HG03135 (cell line): ENCODE measurements around the gene UNC5A.

Experiments
- ATAC-seq: cut with Tn5 transposase; IDR thresholded peaks from one replicate; pipeline ENCODE4 v1.9.1; 2021; ENCODE audit warnings: mild to moderate bottlenecking, moderate library complexity; ENCODE audit not compliant: unreplicated experiment

The UNC5A gene

DNA sequence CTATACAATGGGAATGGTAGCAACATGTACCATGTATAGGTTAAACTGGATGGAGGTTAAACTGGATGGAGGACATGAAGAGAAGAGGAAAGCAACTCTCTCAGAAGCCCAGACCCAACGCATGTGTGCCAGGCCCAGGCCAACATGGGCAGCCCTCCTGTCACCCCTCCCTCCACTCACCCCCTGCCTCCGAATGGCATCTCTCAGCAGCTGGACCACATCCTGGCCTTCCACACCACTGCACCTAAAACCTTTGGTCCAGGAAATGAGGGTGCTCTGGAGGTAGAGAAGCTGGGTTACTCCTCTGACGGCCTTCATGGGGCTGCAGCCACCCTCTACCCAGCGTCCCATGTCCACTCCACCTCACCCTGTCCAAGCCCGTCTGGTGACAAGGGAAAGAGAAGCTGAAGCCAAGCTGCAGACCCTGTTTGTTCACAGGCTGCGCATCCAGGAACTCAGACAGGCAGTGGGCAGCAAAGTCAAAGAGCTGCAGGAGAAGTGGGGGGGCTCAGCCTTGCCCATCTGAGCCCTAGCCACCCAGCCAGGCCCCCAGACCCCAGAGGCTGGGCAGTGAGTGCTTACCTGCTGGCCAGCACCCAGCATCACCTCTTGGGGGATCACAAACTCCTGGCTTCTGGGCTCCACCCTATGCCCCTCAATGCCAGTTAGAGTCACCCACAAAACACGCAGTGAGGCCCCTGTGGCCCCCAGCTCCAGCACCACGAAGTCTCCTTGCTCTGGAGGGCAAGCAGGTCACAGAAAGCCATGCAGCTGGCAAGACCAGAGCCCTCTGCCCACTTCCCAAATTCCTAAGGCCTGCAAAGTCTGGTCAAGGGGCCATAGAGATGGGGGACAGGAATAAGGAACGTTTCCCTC lies 80.3 kb downstream of the UNC5A start:
- no peak for ATAC-seq

DNA sequence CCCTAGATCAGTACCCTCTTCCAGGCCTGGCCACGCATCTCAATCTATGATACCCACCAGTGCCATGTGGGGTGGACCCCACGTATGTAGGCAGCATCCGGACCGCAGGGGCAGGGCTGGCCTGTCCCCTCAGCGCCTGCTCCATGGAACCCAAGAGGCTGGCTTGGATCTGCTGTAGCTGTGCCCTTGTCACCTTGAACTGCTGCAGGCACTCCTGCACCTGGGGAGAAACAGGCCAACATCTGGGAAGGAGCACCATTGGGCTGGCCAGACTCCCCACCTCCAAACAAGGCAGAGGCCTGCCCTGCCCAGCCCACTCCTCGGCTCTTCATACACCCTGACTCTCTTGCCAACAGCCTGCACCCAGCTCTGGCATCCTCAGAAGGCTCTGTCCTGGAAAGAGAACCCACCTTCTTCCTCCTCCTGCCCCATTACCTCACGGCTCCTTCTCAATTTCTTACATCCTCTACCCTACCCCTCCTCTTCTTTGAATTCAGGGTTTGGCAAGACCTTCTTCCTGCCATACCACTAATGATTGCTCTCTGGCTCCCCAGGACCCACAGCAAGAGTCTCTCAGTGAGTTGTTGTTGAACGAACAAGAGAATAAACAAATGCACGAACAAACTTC lies 81.1 kb downstream of the UNC5A start:
- ATAC-seq, result no peak

DNA sequence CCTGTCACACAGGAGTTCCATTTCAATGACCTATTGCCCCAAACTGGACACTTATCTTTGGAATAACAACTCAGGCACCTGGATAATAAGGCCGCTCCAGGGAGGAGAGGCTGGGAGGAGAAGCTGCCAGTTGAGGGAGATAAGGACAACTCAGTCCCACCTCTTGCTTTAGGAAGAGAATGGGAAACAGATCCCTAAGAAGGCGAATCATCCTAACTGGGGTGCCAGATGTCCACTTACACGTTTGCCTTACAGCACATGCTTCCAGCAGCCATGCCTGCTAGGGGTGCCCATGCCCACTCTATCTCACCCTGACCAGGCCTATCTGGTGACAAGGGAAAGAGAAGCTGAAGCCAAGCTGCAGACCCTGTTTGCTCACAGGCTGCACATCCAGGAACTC lies 82.3 kb downstream of the UNC5A start:
- ATAC-seq, result no peak

GRCh38 chr5:176894298-176894697 lies 83.9 kb downstream of the UNC5A start:
- no peak for ATAC-seq

DNA sequence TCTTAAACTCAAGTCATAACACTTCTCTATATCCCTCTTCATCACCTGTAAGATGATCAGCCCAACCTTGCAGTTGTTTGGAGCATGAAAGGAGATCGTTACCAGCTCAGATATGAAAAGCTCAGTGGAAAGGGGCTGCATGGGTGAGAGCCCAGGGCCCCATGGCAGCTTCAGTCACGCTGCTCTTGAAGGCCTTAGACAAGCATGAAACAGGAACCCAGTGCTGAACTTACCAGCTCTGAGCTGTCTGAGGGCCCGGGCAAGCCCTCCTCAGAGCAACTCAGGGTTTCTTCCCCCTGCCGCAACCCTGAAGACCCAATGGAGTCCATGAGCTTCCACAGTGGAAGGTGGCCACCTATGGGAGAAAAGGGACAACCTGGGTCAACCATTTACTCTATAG lies 85.5 kb downstream of the UNC5A start:
- ATAC-seq, result no peak

DNA sequence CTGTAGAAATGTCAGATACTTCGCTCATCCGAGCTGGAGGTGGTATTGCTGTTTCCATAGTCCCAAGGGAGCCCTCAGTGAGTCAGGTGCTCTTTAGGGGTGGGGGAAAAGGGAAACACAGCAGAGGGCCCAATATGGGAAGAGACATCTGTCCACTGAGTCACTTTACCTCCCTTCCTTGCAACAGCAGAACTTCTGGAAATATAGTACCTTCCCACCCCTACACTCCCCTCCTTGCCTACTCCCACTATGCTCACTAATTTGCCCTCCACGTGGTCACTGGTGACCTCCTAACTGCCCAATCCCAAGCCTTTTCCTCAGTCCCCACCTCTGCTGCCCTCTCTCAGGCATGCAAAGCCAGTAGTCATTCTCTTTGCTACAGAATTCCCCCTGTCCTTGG lies 86.9 kb downstream of the UNC5A start:
- ATAC-seq, result no peak

- ATAC-seq, result no peak
Measured at GRCh38 chr5:176899296-176899891, 89.0 kb downstream of the UNC5A start, which contains the start of gene HK3. Gene HK3, minus strand, starts transcription at chr5:176899346. Its CDS starts 3,187 bp downstream, at chr5:176896159.

GRCh38 chr5:176899946-176900779 lies 89.8 kb downstream of the UNC5A start:
- ATAC-seq, result no peak

DNA sequence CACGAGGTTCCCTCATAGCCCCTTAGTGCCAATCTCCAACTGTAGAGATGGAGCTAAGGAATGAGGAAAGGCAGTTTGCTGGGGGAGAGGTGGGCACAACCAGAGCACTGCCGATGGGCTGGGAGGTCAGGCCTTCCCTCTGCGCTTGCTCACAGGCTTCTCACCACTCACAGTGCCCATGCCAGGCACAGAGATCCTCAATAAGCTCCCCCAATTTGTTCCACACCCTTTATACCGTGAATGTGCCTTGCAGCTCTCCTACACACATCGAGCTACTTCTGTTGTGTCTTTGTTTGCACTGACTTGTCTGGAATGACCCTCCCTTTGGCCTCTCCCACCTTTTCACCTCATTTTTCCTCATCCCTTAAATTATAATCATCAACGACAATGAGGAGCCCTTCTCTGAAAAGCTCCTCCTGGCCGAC lies 90.4 kb downstream of the UNC5A start:
- no peak for ATAC-seq

DNA sequence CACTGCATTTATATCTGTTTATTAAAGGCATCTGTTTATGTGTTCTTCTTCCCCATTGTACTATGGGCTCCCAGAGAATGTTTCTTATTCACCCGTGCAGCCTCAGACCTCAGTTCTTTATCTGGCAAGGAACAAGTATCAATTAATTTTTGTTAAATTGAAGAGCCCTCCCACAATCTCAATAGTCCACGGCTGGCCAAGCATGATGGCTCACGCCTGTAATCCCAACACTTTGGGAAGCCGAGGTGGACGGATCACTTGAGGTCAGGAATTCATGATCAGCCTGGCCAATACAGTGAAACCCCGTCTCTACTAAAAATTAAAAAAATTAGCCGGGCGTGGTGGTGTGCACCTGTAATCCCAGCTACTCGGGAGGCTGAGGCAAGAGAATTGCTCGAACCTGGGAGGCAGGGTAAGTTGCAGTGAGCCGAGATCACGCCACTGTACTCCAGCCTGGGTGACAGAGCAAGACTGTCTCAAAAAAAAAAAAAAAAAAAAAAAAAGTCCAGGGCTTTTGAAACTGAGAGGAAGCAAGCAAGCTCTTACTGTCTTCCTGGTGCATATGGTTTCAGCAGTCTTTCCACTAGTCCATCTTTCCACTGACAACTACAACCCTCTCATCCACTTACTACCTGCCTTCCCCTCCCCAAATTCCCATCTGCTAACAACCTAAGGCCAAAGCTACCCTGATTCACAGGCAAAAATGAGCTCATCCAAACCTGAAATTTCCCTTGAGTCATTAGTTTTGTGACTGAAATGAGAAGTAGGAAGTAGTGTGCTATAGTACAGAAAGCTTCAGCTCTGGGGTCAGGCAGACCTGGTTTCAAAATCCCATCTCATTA lies 91.1 kb downstream of the UNC5A start:
- peak; percentile 52 for ATAC-seq

- no peak for ATAC-seq
Measured at GRCh38 chr5:176902102-176902814, 91.9 kb downstream of the UNC5A start.

DNA sequence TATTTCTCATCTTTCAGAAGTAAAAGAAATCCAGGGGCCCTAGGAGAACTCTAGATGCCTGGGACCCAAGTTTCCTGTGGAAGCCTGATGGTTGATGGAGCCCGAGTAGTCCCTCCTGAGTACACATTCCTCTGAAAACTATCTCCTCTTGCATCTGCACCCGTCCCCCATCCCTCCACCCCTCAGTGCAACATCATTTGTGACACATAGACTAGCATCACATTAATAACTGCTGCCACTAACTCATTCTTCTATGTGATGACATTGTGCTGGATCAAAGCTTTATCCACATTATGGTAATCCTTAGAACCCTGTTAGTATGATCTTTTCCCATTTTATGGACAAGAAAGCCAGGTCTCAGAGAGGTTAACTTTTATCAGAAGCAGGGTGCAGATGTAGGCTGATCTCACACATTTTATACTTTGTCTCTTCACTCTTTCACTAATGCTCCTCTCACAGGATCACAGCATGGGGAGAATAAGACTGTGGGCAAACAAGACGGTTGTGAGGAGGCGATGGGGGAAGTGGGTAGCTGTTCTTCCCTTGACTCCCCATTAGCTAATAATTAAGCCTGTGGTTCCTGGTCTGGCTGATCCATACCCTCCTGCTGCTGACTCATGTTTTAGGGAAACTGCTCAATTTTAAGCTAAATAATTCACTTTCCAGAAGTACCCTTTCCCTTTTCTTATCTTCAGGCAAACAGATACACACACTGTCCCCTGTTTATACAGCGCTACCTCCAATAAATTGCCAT lies 92.7 kb downstream of the UNC5A start:
- no peak for ATAC-seq

- ATAC-seq, result no peak
Measured at GRCh38 chr5:176904276-176904675, 93.9 kb downstream of the UNC5A start.

GRCh38 chr5:176906126-176906525 lies 95.8 kb downstream of the UNC5A start:
- ATAC-seq, result no peak

GRCh38 chr5:176906796-176907195 lies 96.4 kb downstream of the UNC5A start:
- no peak for ATAC-seq

- no peak for ATAC-seq
Measured at GRCh38 chr5:176908675-176909368, 98.5 kb downstream of the UNC5A start.

DNA sequence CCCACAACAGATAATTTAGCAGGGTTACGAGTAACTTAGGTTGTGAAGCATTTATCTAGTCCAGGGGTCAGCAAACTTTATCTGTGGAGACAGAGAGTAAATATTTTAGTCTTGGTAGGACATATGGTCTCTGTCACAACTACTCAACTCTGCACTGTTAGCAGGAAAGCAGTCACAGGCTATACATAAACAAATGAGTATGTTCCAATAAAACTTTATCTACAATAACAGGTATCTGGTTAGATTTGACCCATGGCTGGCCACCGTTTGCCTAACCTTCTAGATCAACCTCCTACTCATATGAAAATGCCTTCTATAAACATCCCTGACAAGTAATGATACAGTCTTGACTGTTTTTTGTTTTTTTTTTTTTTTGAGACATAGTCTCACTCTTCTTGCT lies 101.8 kb downstream of the UNC5A start:
- ATAC-seq, result no peak

GRCh38 chr5:176915906-176916305 lies 105.5 kb downstream of the UNC5A start:
- ATAC-seq, result no peak
